K562 (cell line): Measurements from ENCODE around the gene PRRC2A. TPM values are rescaled to one million over a fixed set of nuclear protein-coding genes. Genes with fewer than 3 reads are reported as not detected.
A peak's percentile ranks its signal among the peaks of the same experiment; 100 is the strongest.

Source experiments
- CBFB ChIP-seq: sonication (generic); formaldehyde crosslinking; IDR thresholded peaks from 2 replicates; pipeline ENCODE4 v1.4.0; 2020; ENCODE audit warnings: mild to moderate bottlenecking, missing genetic modification reagents
- CEBPB ChIP-seq: fragments of 450-650 bp; IDR thresholded peaks from 2 replicates; pipeline ENCODE4 v1.6.1; 2016; ENCODE audit warnings: missing genetic modification characterization, missing compliant biosample characterization
- CGGBP1 ChIP-seq: fragments of 250-450 bp; sonication (Bioruptor Pico); IDR thresholded peaks from 2 replicates; pipeline ENCODE4 v1.9.0; 2021; ENCODE audit warnings: mild to moderate bottlenecking
- CREM ChIP-seq: IDR thresholded peaks from 2 replicates; pipeline ENCODE4 v1.6.1; 2014; ENCODE audit warnings: antibody characterized with exemption, low read depth
- E4F1 ChIP-seq: fragments of 250-450 bp; sonication (Bioruptor Pico); IDR thresholded peaks from 2 replicates; pipeline ENCODE4 v1.5.0; 2021; ENCODE audit warnings: mild to moderate bottlenecking, borderline replicate concordance
- ERF ChIP-seq: fragments of 450-650 bp; formaldehyde crosslinking; IDR thresholded peaks from 2 replicates; pipeline ENCODE4 v1.4.0; 2020; ENCODE audit warnings: mild to moderate bottlenecking, mixed read lengths
- HCFC1 ChIP-seq: IDR thresholded peaks from 2 replicates; pipeline ENCODE4 v1.6.1; 2012; ENCODE audit warnings: low read depth, low read length, improper control_type of control experiment
- HMGN3 ChIP-seq: IDR thresholded peaks from 2 replicates; pipeline ENCODE4 v1.6.1; 2011; ENCODE audit warnings: borderline replicate concordance, low read depth, mild to moderate bottlenecking, mixed read lengths, low read length; ENCODE audit not compliant: insufficient read length; ENCODE audit errors: extremely low read depth
- HSF4 ChIP-seq: fragments of 250-450 bp; sonication (Bioruptor Pico); IDR thresholded peaks from 2 replicates; pipeline ENCODE4 v2.1.2; 2022; ENCODE audit warnings: mild to moderate bottlenecking, moderate library complexity, borderline replicate concordance
- MYBL2 ChIP-seq, 2 experiments: fragments of 450-650 bp in 1 of 2; sonication (generic) in 1 of 2; formaldehyde crosslinking in 1 of 2; IDR thresholded peaks; 2 replicates each; pipeline versions ENCODE4 v1.6.1 to v1.8.1; 2017 to 2022; ENCODE audit warnings: borderline replicate concordance in 1 of 2, inconsistent platforms in 1 of 2, low read depth in 1 of 2, mild to moderate bottlenecking in 1 of 2, missing genetic modification reagents in 1 of 2, moderate library complexity in 1 of 2
- RNF2 ChIP-seq: sonication (generic); IDR thresholded peaks from 2 replicates; pipeline ENCODE4 v1.6.1; 2016
- TRIM25 ChIP-seq: fragments of 450-650 bp; IDR thresholded peaks from 2 replicates; pipeline ENCODE4 v1.7.0; 2016; ENCODE audit warnings: borderline replicate concordance
- U2AF2 ChIP-seq: fragments of 200-400 bp; formaldehyde crosslinking; optimal IDR thresholded peaks from 2 replicates; pipeline ENCODE3; 2017; ENCODE audit warnings: low read depth, mild to moderate bottlenecking, low read length
- ZBTB34 ChIP-seq: fragments of 250-450 bp; sonication (Bioruptor Pico); IDR thresholded peaks from 2 replicates; pipeline ENCODE4 v1.8.0; 2021; ENCODE audit warnings: mild to moderate bottlenecking, moderate library complexity
- ZBTB7A ChIP-seq: IDR thresholded peaks from 2 replicates; pipeline ENCODE4 v1.6.1; 2011; ENCODE audit warnings: low read depth, mild to moderate bottlenecking, low read length, moderate library complexity, borderline replicate concordance; ENCODE audit not compliant: control insufficient read depth
- ZNF445 ChIP-seq: fragments of 250-450 bp; sonication (Bioruptor Pico); IDR thresholded peaks from 2 replicates; pipeline ENCODE4 v1.4.0; 2020; ENCODE audit warnings: low read depth, mild to moderate bottlenecking, moderate library complexity
- ZNF764 ChIP-seq: fragments of 250-450 bp; sonication (Bioruptor Pico); IDR thresholded peaks from 2 replicates; pipeline ENCODE4 v1.4.0; 2020; ENCODE audit warnings: low read depth, mild to moderate bottlenecking, moderate library complexity
- polyA plus RNA-seq, 8 experiments: library from polyadenylated mRNA; depleted of rRNA in 4 of 8; stranded (reverse) in 5 of 8; unstranded in 3 of 8; fragments of >200 nt; fragmentation: Nextera tagmentation in 2 of 8; fragmentation: Illumina TruSeq in 1 of 8; extraction: Ambion mirVana in 2 of 8; extraction: Trizol in 1 of 8; gene quantifications; 2 replicates each; pipeline versions ENCODE4 v1.2.1 to v1.2.3, GENCODE V29; 2011 to 2014; ENCODE audit warnings: inconsistent platforms in 1 of 8, missing spikeins in 1 of 8
- total RNA-seq, 7 experiments: library from RNA; depleted of rRNA in 6 of 7; stranded (reverse); fragments of >200 nt in 6 of 7; fragmentation: Illumina TruSeq in 2 of 7; extraction: Trizol in 2 of 7; gene quantifications; 2 replicates each; pipeline versions ENCODE4 v1.2.1 to v1.2.3, GENCODE V29; 2011 to 2021; ENCODE audit warnings: low replicate concordance in 1 of 7
- TF ChIP-seq, protein P1 (sequence below): sonication (generic); formaldehyde crosslinking; IDR thresholded peaks from 2 replicates; pipeline ENCODE4 v1.9.0; 2022; ENCODE audit warnings: mild to moderate bottlenecking, missing genetic modification reagents

The PRRC2A gene
- total and polyA plus RNA-seq, 9 of the 15 experiments (the other 6 are each of a cell fraction or from before 2014, with no cell fraction given) = 1.0 to 332 (median 63.0) TPM

DNA sequence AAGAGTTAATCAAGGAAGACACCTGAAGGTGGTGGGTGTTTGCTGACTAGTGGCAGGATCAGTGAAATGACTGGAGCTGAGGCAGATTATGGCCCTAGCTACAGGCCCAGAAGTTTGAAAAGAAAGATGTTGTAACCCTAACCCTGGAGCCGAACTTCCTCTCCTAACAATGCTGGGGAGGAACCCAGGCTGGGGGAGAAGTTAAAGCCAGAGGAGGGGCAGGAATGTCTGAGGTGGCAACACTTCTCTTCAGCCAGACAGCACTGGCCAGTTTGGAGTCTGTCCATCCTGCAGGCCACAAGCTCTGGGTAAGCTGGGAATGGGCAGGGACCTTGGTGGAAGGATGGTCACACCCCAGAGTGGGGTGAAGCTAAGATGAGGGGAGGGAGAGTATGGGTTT is 34.5 kb upstream of the PRRC2A start, which contains the start of gene LST1 (continued):
- TF ChIP-seq CEBPB (0 out of 2 replicates have a peak, but pooled peaks have one; percentile 11), CBFB (CRISPR knock-in tag) (no peak), ZNF445 (CRISPR knock-in tag) (no peak), RNF2 (no peak), HMGN3 (no peak), CGGBP1 (CRISPR knock-in tag) (no peak), HSF4 (CRISPR knock-in tag) (no peak), TRIM25 (no peak), U2AF2 (no peak), MYBL2 (IDR thresholded peaks at IDR 0.05; ENCODE audit: low read depth) (no peak), MYBL2 (CRISPR knock-in tag; IDR thresholded peaks at IDR 0.05; ENCODE audit: borderline replicate concordance) (no peak), ZBTB34 (no peak), ERF (CRISPR knock-in tag) (no peak), ZBTB7A (no peak), CREM (no peak), E4F1 (no peak), HCFC1 (no peak), ZNF764 (no peak)
- TF ChIP-seq, protein P1, sequence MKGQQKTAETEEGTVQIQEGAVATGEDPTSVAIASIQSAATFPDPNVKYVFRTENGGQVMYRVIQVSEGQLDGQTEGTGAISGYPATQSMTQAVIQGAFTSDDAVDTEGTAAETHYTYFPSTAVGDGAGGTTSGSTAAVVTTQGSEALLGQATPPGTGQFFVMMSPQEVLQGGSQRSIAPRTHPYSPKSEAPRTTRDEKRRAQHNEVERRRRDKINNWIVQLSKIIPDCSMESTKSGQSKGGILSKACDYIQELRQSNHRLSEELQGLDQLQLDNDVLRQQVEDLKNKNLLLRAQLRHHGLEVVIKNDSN = peak; percentile 21; the same call in 1 of the 2 replicates
- TF ChIP-seq, all 486 proteins: peak for 6
